ENCODE measurements around the gene ZNF497. TPM values are rescaled to one million over a fixed set of nuclear protein-coding genes. Genes with fewer than 3 reads are reported as not detected.

Gene ZNF497
- total and polyA plus RNA-seq, 2 of the 8 experiments (the other 6 are each of a cell fraction or from before 2014, with no cell fraction given) = 0.93 to 1.4 TPM

GRCh38 chr19:58398545-58398944, 36.0 kb upstream of the ZNF497 start (continued):
- no peak for TF ChIP-seq KDM1A (IDR thresholded peaks at IDR 0.05; ENCODE audit: borderline replicate concordance, low read length)
- TF ChIP-seq SAP30 (IDR thresholded peaks at IDR 0.05; ENCODE audit: insufficient read depth, insufficient replicate concordance, low read length) = no peak

All from H1 (cell line).